ENCODE measurements around the gene NCOA3.

NCOA3 gene

DNA sequence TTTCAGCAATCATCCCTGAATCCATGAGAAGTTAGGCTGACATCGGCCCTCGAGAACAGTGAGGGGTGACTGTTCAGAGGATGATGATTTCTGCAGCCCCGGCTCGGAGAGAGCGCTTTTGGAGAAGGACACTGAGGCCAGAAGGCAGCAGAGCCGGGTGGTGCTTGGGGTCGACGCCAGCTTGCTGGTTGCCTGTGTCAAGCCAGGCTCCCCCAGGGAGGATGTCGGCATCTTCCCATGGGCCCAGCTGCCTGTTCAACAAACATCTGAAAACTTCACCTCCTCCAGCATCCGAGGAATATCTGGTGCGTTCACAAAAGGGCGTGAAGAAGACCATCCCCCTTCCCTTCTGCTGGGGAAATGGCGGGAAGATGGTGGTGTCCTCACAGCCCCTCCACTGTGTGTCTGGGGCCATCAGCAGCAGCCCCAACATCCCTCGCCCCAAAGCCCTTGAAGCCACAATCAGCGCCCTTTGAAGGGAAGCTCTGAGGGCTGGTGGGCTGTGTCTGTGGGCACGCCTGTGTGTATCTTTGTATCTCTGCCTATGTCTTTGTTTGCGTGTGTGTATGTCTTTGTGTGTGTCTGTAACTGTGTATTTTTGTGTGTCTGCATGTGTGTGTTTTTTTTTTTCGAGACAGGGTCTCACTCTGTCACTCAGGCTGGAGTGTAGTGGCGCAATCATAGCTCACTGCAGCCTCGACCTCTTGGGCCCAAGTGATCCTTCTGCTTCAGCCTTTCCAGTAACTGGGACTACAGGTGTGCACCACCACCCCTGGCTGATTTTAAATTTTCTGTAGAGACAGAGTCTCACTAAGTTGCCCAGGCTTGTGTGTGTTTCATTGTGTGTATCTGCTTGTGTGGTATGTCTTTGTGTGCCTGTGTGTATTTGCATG lies 185.7 kb downstream of the NCOA3 start:
- DNase-seq, result no peak

DNA sequence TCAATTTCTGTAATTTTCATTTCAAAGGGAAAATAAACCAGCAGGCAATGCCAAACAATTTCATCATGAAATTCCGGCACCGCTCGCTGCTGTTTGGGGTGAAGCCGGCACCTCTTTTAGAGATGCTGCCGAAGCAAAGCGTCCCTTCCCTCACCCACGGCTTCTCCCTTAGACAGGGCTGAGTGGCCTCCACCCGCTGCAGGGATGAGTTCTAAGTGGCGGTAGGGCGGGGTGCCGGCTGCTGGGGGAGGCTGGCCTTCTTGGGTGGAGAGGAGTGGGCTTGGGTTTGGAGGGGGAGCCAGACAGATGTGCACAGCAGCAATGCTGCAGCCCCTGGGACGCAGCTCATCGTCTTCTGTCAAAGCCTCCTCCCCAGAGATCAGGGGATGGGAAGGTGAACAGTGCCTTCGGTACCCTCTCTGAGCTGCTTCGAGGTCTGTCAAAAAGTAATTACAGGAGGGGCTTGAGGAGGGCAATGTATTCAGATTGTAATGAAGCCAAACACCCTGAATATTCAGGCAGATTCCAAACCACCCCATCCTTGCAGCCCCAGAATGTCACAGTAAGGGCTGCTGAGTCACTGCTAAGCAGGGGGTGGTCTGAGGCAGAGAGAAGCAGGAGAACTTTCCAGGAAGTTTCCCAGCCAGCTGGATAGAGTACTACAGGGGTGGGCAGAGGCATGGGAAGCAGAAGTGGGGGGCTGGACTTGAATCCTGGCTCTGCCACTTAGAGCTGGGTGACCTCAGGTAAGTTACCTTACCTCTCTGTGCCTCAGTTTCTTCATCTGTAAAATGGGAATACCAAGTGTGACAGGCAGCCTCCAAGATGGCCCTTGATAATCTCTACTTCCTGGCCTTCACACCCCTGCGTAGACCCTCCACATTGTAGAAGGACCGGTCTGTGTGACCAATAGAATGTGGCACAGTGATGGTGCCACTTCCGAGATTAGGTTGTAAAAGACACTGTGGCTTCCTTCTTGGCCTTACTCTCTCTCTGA lies 187.0 kb downstream of the NCOA3 start:
- no peak for DNase-seq

DNA sequence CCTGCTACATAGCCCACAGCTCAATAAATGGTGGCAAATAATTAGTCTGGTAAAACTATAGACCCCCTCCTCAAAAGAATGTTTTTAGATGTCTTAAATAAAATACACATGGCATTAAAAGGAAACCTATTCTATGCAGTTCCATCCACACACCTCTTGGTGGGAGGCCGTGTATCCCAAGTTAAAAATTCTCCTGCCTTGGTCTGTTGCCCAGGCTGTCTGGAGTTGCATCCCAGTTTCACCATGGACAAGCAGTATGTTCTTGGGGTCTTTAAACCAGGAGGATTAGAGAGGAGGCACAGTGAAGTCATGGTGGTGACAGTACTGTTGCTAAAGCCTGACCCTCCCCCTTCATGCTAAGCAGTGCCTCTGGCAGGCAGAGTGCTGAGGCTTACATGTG lies 188.0 kb downstream of the NCOA3 start:
- no peak for DNase-seq

DNA sequence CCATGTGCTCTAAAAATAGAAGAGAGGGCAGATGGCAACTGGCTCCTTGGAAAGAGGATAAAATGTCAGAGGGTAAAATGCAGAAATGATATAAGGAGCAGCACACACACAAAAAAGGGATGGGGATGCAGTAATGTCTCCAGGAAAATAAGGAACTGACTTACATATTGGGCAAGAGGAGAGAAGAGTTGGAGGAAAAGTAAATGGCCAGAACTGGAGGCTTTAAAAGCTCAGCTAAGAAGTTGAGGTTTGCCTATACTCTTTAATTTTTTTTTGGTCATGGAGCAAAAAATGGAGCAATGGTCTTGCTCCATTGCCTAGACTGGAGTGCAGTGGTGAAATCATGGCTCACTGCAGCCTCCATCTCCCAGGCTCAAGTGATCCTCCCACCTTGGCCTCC lies 189.9 kb downstream of the NCOA3 start:
- peak; percentile 62 for DNase-seq

DNA sequence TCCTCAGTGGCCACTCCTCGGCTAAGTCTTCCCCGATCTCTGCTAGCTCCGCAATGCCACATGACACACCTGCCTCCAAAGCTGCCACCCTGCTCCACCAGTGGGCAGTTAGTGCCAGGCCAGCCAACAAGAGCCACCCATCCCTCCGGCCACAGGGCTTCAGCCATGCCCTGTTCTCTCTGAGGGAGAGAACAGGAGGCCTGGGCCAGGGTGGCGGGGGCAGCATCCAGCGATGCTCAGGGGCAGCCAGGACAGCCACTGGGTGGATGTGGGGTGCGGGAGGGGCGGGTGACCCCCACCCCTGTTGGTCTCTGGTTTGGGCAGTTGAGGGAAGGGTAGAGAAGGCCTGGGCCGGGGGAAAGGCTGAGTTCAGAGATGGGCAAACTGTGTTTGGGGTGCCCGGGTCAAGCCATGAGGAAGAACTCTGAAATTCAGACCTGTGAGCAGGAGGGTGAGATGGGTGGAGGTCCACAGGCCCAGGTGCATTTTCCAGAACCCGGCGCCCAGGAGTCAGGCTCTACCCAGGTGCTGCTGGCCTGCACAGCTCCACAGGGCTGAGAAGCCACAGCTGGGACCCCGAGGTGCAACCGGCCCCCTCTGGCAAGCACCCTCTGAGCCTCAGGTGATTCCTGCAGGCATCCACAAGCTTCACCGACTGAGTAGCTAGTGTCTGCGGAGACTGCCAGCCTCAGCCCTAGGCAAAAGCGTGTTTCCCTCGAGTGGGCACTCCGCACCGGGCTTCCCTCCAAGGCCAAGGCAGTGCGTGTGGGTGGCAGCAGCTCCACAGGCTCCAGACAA lies 192.5 kb downstream of the NCOA3 start:
- no peak for DNase-seq

DNA sequence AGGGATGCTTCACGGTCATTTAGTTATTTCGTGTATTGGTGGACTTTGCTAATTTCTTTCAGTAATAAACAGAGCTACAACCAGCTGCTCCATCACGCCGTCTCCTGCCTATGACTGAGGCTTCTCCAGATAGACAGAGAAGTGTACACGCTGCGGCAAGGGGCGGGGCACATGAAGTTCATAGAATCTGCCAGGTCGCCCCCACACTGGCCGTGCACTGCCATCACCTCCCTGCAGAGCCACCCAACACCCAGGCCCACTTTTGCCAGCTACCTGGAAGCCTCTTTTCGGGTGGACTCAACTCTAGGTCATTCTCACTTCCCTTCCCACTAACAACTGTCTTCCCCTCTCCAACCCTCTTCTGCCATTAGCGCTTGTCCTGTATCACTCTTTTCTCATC lies 195.2 kb downstream of the NCOA3 start:
- no peak for DNase-seq

DNA sequence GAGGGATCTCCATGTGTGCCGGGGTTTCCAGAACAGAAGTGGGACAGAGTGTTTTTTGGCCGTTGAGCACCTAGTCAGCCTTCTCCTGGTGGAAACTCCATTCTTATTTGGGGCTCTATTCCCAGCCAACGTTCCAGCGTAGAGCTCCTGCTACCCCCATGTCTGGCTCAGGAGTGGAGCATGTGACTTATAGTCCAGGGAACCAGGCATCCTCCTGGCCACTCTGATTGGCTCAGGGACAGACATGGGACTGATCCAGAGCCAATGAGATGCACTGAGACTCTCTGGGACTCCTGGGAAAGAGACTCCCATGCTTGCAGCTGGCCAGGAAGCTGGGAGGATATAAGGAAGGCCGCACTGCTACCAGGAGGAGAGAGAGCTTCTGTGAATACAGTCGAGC lies 196.5 kb downstream of the NCOA3 start:
- no peak for DNase-seq

DNA sequence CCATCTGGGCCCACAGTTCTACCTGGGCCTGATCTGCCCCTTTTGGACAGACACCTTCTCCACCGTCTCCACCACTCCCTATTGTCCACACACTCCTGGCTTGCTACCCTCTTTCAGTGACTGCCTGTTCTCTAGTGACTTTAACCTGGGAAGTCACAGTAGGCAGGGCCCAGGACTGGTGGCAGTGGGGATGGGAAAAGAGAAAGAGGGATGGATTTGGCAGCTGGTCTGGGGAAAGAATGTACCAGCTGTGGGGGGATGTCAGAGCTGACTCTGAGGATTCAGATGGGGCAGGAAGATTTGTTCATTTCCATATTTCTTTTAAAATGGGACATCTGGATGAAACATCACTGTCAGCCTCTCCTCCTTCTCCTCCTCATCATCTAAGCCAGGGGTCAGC lies 198.1 kb downstream of the NCOA3 start:
- no peak for DNase-seq

DNA sequence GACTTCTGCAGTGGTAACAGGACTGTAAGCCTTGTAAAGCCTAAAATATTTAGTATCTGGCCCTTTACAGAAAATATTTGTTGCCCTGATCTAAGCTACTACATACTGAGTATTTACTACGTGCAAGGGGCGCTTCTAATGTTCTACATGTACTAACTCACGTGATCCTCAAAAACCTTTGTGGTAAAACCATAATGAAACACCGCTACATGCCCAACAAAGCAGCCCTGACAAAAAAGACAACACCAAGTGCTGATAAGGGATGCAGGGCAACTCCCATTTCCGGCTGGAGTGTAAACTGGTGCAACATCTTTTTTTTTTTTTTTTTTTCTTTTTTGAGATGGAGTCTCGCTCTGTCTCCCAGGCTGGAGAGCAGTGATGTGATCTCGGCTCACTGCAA lies 198.6 kb downstream of the NCOA3 start:
- DNase-seq, result no peak

DNA sequence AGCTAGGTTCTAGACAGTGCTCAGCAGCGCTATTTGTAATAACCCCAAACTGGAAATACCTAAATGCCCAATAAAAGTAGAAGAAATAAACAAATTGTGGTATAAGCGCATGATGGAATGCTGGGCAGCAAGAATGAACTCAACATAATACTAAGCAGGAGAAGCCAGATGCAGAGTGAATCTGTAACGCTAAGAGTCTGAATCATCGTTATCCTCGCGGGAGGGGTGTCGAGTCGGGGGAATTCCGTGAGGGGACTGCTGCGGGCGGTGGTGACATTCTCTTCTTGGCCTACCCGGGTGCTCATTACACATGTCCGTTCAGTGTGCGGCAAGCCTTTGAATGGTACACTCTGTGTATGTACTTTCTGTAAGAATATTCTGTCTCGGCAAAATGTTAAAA lies 199.9 kb downstream of the NCOA3 start:
- no peak for DNase-seq

DNA sequence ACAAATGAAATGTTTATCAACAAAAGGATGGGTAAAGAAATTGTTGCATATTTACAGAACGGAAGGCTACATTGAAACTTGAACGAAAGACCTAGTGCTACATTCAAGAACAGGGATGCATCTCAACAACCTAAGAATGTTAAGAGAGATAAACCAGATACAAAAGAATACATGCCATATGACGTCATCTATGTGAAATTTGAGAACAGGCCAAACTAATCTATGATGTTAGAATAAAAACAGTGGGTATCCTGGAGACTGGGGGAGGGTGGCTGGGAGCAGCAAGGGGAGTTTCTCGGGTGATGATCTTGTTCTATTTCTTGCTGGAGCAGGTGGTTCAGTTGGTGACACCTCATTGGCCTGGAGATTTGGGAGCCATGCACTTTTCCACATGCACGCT lies 202.1 kb downstream of the NCOA3 start:
- DNase-seq, result no peak

DNA sequence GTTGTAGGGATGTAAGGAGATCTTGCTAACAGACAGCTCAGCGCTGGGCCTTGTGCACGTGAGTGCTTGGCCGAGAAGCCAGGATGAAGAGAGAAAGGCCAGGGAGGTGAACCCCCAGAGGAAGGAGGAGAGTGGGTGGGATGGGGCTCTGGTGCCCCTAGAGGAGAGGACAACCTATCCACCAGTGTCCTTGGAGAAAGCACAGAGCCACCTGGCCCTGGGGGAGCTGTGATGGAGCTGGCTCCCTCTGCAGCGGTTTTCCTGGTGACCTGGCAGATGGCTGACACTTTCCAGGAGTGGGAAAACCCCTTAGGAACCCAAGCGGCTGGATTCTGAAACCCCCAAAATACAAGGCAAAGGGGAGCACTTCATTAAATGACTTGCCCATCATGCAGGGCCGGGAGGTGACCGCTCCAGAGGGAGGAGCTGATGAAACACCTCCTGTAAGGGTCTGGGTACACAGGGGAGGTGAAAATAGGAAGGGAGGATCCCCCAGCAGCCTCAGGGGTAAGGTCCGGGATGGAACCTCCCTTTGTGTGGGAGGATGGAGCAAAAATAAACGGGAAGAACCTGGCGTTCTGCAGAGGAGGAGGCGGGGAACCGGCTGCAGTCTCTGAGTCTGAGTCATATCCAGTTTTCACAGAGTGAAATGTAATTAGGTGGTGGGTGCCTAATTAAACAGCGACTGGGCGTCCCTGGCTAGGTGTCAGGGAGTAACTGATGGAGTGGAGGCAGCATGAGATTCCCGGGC lies 203.2 kb downstream of the NCOA3 start:
- DNase-seq, result peak; percentile 38 to 44

DNA sequence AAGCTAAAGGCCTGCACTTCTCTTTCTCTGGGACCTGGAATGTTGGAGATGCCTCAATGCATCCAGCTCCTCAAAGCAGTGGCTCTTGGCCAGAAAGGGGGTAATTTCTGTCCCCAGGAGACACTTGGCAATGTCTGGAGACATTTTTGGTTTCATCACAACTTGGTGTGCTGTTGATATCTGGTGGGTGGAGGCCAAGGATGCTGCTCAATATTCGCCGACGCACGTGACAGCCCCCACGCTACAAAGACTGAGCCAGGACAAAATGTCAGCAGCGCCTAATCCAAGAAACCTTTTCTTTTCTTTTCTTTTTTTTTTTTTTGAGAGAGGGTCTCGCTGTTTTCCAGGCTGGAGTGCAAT lies 203.8 kb downstream of the NCOA3 start:
- DNase-seq, result no peak

DNA sequence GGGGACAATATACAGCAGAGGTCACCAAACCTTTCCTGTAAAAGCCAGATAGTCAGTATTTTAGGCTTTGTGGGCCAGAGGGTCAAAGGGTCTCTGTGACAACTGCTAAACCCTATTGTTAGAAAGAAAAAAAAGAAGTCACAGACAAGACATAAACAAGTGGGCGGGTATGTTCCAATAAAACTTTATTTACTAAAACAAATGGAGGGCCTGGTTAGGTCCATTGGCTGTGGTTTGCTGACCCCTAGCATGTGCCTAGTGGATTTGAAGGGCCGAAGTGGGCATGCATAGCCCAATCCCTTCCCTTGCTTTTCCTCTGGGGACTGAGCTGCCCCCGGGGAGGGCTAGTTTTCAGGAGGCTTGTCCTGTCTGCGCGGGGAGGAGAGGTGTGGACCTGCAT lies 204.7 kb downstream of the NCOA3 start:
- no peak for DNase-seq

All from Kasumi-1 (cell line).